ENCODE data around the gene CCDC14. TPM values are rescaled to one million over a fixed set of nuclear protein-coding genes. Genes with fewer than 3 reads are reported as not detected.

The CCDC14 gene
- total RNA-seq, 1 experiment from 2014 or later, result 52.4 TPM

- TF ChIP-seq AFF4 (CRISPR knock-in tag; IDR thresholded peaks at IDR 0.05; ENCODE audit: borderline replicate concordance) (no peak), NR1H2 (CRISPR knock-in tag; IDR thresholded peaks at IDR 0.05) (no peak), ZNF121 (CRISPR knock-in tag; IDR thresholded peaks at IDR 0.05) (no peak), MXD4 (CRISPR knock-in tag; IDR thresholded peaks at IDR 0.05; ENCODE audit: borderline replicate concordance) (no peak), STAT6 (CRISPR knock-in tag; conservative IDR thresholded peaks at IDR 0.05; ENCODE audit: low read depth) (no peak), SP1 (CRISPR knock-in tag; conservative IDR thresholded peaks at IDR 0.05) (no peak), GRHL2 (CRISPR knock-in tag; IDR thresholded peaks at IDR 0.05; ENCODE audit: insufficient replicate concordance, severe bottlenecking) (no peak), RELA (CRISPR knock-in tag; IDR thresholded peaks at IDR 0.05; ENCODE audit: borderline replicate concordance) (no peak), JUN (CRISPR knock-in tag; IDR thresholded peaks at IDR 0.05) (no peak), TEAD1 (CRISPR knock-in tag; IDR thresholded peaks at IDR 0.05) (no peak), FOXJ3 (CRISPR knock-in tag; IDR thresholded peaks at IDR 0.05; ENCODE audit: borderline replicate concordance) (no peak), PRRX2 (CRISPR knock-in tag; IDR thresholded peaks at IDR 0.05) (no peak)
Observed at GRCh38 chr3:123997543-123997942, 36.5 kb upstream of the CCDC14 start (continued).

- no peak for DNase-seq (ENCODE audit: low spot score)
- ChIA-PET POLR2A (no interaction called here), CTCF (no interaction called here)
- Mint-ChIP-seq H3K27me3 (ENCODE audit: low read depth) (peaks cover 48% of the 10 kb centered on the region), H3K4me3 (no peak overlapping the region), H3K9me3 (peaks cover 5% of the 10 kb centered on the region), H3K4me1 (no peaks in the 10 kb centered on the region), H3K36me3 (no peaks in the 10 kb centered on the region), H3K27ac (no peak overlapping the region)
- ATAC-seq, result no peak
- TF ChIP-seq FOXK1 (CRISPR knock-in tag; IDR thresholded peaks at IDR 0.05), result no peak
- TF ChIP-seq ESRRA (CRISPR knock-in tag; IDR thresholded peaks at IDR 0.05; ENCODE audit: borderline replicate concordance), result no peak
- no peak for TF ChIP-seq FOXP1 (CRISPR knock-in tag; IDR thresholded peaks at IDR 0.05; ENCODE audit: borderline replicate concordance)
- TF ChIP-seq ZNF532 (CRISPR knock-in tag; IDR thresholded peaks at IDR 0.05; ENCODE audit: borderline replicate concordance), result no peak
- no peak for TF ChIP-seq ATF2 (CRISPR knock-in tag; IDR thresholded peaks at IDR 0.05; ENCODE audit: borderline replicate concordance, low read depth)
- no peak for TF ChIP-seq ELF4 (CRISPR knock-in tag; IDR thresholded peaks at IDR 0.05; ENCODE audit: low read depth)
- TF ChIP-seq EMX1 (CRISPR knock-in tag; IDR thresholded peaks at IDR 0.05), result no peak
- no peak for TF ChIP-seq SMAD3 (CRISPR knock-in tag; IDR thresholded peaks at IDR 0.05; ENCODE audit: borderline replicate concordance)
- TF ChIP-seq KAT7 (CRISPR knock-in tag; IDR thresholded peaks at IDR 0.05; ENCODE audit: borderline replicate concordance), result no peak
- TF ChIP-seq TCF7 (CRISPR knock-in tag; IDR thresholded peaks at IDR 0.05; ENCODE audit: low read depth), result no peak
- no peak for TF ChIP-seq NFE2L1 (CRISPR knock-in tag; IDR thresholded peaks at IDR 0.05)
- TF ChIP-seq AR (CRISPR knock-in tag; IDR thresholded peaks at IDR 0.05), result no peak
Observed at GRCh38 chr3:123993818-123994217, 32.8 kb upstream of the CCDC14 start.
